SK-N-SH (cell line): ENCODE measurements around the gene TMPRSS6. TPM values are rescaled to one million over a fixed set of nuclear protein-coding genes. Genes with fewer than 3 reads are reported as not detected.

Source experiments
- CTCF ChIA-PET: fragments of 300-600, 350-600 bp; formaldehyde crosslinking; extraction: SDS; loops from one replicate; lab custom pipeline; 2021; lab: Yijun Ruan, JAX
- POLR2A ChIA-PET: fragments of 350-600 bp; sonication (Branson Sonifier 250); formaldehyde crosslinking; extraction: SDS; loops from one replicate; lab custom pipeline; 2020; ENCODE audit warnings: antibody characterized with exemption, inconsistent platforms; lab: Yijun Ruan, JAX
- DNase-seq: peaks from one replicate; pipeline ENCODE4 v3.0.0; 2012
- H2AFZ ChIP-seq: fragments of 200-600 bp; sonication (generic); 2 replicates; pipeline ENCODE4 v1.8.1; 2016; ENCODE audit warnings: antibody characterized with exemption, mild to moderate bottlenecking, low read depth
- H3F3A ChIP-seq: fragments of 200-600 bp; sonication (generic); replicated peaks from 2 replicates; pipeline ENCODE3; 2016; ENCODE audit warnings: antibody characterized with exemption, mild to moderate bottlenecking; ENCODE audit not compliant: insufficient read depth
- H3K27ac ChIP-seq, 2 experiments: fragments of 200-500 bp in 1 of 2; fragments of 200-600 bp in 1 of 2; sonication (Bioruptor generic) in 1 of 2; sonication (generic), shearing (Covaris generic) in 1 of 2; 2 replicates each; pipeline versions ENCODE4 v1.5.1 to v1.6.1; 2014 to 2016; ENCODE audit warnings: low read depth in 2 of 2, inconsistent platforms in 1 of 2, low read length in 1 of 2, mild to moderate bottlenecking in 1 of 2, mixed read lengths in 1 of 2
- H3K27me3 ChIP-seq: fragments of 200-600 bp; sonication (generic), shearing (Covaris generic); 2 replicates; pipeline ENCODE4 v1.6.1; 2016; ENCODE audit warnings: mixed run types; ENCODE audit not compliant: insufficient read depth
- H3K36me3 ChIP-seq, 2 experiments: fragments of 200-500 bp in 1 of 2; fragments of 200-600 bp in 1 of 2; sonication (Bioruptor generic) in 1 of 2; sonication (generic) in 1 of 2; replicated peaks in 1 of 2; 2 replicates each; pipeline versions ENCODE3 to v1.5.1; 2014 to 2016; ENCODE audit warnings: low read length in 1 of 2, mild to moderate bottlenecking in 1 of 2; ENCODE audit not compliant: insufficient read depth in 2 of 2, control insufficient read depth in 1 of 2
- H3K4me1 ChIP-seq, 2 experiments: fragments of 200-500 bp in 1 of 2; fragments of 200-600 bp in 1 of 2; sonication (Bioruptor generic) in 1 of 2; sonication (generic), shearing (Covaris generic) in 1 of 2; 2 replicates each; pipeline versions ENCODE4 v1.5.1 to v1.6.1; 2014 to 2016; ENCODE audit warnings: low read depth in 1 of 2, low read length in 1 of 2, mixed run types in 1 of 2; ENCODE audit not compliant: insufficient read depth in 2 of 2, control insufficient read depth in 1 of 2
- H3K4me2 ChIP-seq: fragments of 200-600 bp; sonication (generic), shearing (Covaris generic); 2 replicates; pipeline ENCODE4 v1.6.1; 2017; ENCODE audit warnings: mixed run types
- H3K4me3 ChIP-seq, 2 experiments: fragments of 200-500 bp in 1 of 2; fragments of 200-600 bp in 1 of 2; sonication (Bioruptor generic) in 1 of 2; sonication (generic), shearing (Covaris generic) in 1 of 2; 2 replicates each; pipeline versions ENCODE4 v1.5.1 to v1.8.1; 2014 to 2016; ENCODE audit warnings: low read depth in 2 of 2, inconsistent platforms in 1 of 2, low read length in 1 of 2, mild to moderate bottlenecking in 1 of 2, mixed read lengths in 1 of 2, moderate library complexity in 1 of 2
- H3K79me2 ChIP-seq: fragments of 200-600 bp; sonication (generic); 2 replicates; pipeline ENCODE4 v1.8.1; 2017; ENCODE audit warnings: mild to moderate bottlenecking; ENCODE audit not compliant: insufficient read depth
- H3K9ac ChIP-seq: fragments of 200-600 bp; sonication (generic); 2 replicates; pipeline ENCODE4 v1.6.1; 2017; ENCODE audit warnings: mixed run types
- H3K9me2 ChIP-seq: fragments of 200-600 bp; sonication (generic); 2 replicates; pipeline ENCODE4 v1.6.1; 2017; ENCODE audit warnings: mixed run types
- H3K9me3 ChIP-seq: fragments of 200-600 bp; sonication (generic); 2 replicates; pipeline ENCODE4 v1.6.1; 2017; ENCODE audit warnings: mixed run types, mild to moderate bottlenecking, moderate library complexity
- H4K20me1 ChIP-seq: fragments of 200-600 bp; sonication (generic); 2 replicates; pipeline ENCODE4 v1.6.1; 2017; ENCODE audit warnings: mild to moderate bottlenecking, mixed run types; ENCODE audit not compliant: insufficient read depth
- ELF1 ChIP-seq: IDR thresholded peaks from 2 replicates; pipeline ENCODE4 v1.4.0; 2012
- EP300 ChIP-seq, 2 experiments: IDR thresholded peaks; 2 replicates each; pipeline versions ENCODE4 v1.4.0 to v1.6.1; 2012; ENCODE audit warnings: borderline replicate concordance in 1 of 2, low read depth in 1 of 2, low read length in 1 of 2
- FOXJ3 ChIP-seq: sonication (generic); formaldehyde crosslinking; IDR thresholded peaks from 2 replicates; pipeline ENCODE4 v1.5.1; 2020; ENCODE audit warnings: mild to moderate bottlenecking, missing genetic modification reagents
- JUND ChIP-seq: IDR thresholded peaks from 2 replicates; pipeline ENCODE4 v1.4.0; 2012
- NFIC ChIP-seq: IDR thresholded peaks from 2 replicates; pipeline ENCODE4 v1.4.0; 2012; ENCODE audit warnings: borderline replicate concordance
- NRF1 ChIP-seq: IDR thresholded peaks from 2 replicates; pipeline ENCODE4 v1.6.1; 2012; ENCODE audit warnings: low read depth, mild to moderate bottlenecking, low read length
- POLR2AphosphoS5 ChIP-seq: IDR thresholded peaks from 2 replicates; pipeline ENCODE4 v1.6.1; 2012; ENCODE audit warnings: low read depth, low read length
- RCOR1 ChIP-seq: fragments of 150-350 bp; IDR thresholded peaks from 2 replicates; pipeline ENCODE4 v1.6.1; 2017; ENCODE audit warnings: antibody characterized with exemption, low read length
- RFX5 ChIP-seq: IDR thresholded peaks from 2 replicates; pipeline ENCODE4 v1.6.1; 2012; ENCODE audit warnings: mild to moderate bottlenecking, improper control_type of control experiment, low read length
- RXRA ChIP-seq: IDR thresholded peaks from 2 replicates; pipeline ENCODE4 v1.4.0; 2012; ENCODE audit warnings: low read depth, mild to moderate bottlenecking, borderline replicate concordance
- SMC3 ChIP-seq: IDR thresholded peaks from 2 replicates; pipeline ENCODE4 v1.6.1; 2012; ENCODE audit warnings: low read depth, low read length, improper control_type of control experiment
- TCF12 ChIP-seq: IDR thresholded peaks from 2 replicates; pipeline ENCODE4 v1.4.0; 2012
- TEAD4 ChIP-seq: IDR thresholded peaks from 2 replicates; pipeline ENCODE4 v1.4.0; 2012; ENCODE audit warnings: mild to moderate bottlenecking, borderline replicate concordance; ENCODE audit not compliant: insufficient read depth
- YY1 ChIP-seq: IDR thresholded peaks from 2 replicates; pipeline ENCODE4 v1.4.0; 2012; ENCODE audit warnings: low read depth, mild to moderate bottlenecking
- WGBS: methylation state at CpG from one replicate; pipeline ENCODE4 v1.1.6; 2017; ENCODE audit warnings: low lambda C conversion rate; 5-methylcytosine and 5-hydroxymethylcytosine counted together
- polyA plus RNA-seq, 3 experiments: library from polyadenylated mRNA; depleted of rRNA; stranded (reverse); fragments of >200 nt; gene quantifications; 2 replicates each; pipeline ENCODE4 v1.2.3, GENCODE V29; 2012
- TF ChIP-seq, protein P1 (sequence below): fragments of 150-350 bp; IDR thresholded peaks from 2 replicates; pipeline ENCODE4 v1.6.1; 2017; ENCODE audit warnings: antibody characterized with exemption, low read length, low read depth, borderline replicate concordance
- TF ChIP-seq, protein P2 (sequence below): fragments of 200-600 bp; sonication (generic); IDR thresholded peaks from 2 replicates; pipeline ENCODE4 v1.6.1; 2017; ENCODE audit warnings: antibody characterized with exemption, mild to moderate bottlenecking, moderate library complexity
- TF ChIP-seq, protein P3 (sequence below): IDR thresholded peaks from 2 replicates; pipeline ENCODE4 v1.6.1; 2012; ENCODE audit warnings: mild to moderate bottlenecking, low read depth, low read length, moderate library complexity
- TF ChIP-seq, protein P4 (sequence below): IDR thresholded peaks from 2 replicates; pipeline ENCODE4 v1.4.0; 2012; ENCODE audit warnings: low read depth
- TF ChIP-seq, protein P5 (sequence below): IDR thresholded peaks from 2 replicates; pipeline ENCODE4 v1.4.0; 2012; ENCODE audit warnings: low read depth, borderline replicate concordance

TMPRSS6 gene
- polyA plus RNA-seq, 1 of the 3 experiments (the other 2 are of a cell fraction): not detected

DNA sequence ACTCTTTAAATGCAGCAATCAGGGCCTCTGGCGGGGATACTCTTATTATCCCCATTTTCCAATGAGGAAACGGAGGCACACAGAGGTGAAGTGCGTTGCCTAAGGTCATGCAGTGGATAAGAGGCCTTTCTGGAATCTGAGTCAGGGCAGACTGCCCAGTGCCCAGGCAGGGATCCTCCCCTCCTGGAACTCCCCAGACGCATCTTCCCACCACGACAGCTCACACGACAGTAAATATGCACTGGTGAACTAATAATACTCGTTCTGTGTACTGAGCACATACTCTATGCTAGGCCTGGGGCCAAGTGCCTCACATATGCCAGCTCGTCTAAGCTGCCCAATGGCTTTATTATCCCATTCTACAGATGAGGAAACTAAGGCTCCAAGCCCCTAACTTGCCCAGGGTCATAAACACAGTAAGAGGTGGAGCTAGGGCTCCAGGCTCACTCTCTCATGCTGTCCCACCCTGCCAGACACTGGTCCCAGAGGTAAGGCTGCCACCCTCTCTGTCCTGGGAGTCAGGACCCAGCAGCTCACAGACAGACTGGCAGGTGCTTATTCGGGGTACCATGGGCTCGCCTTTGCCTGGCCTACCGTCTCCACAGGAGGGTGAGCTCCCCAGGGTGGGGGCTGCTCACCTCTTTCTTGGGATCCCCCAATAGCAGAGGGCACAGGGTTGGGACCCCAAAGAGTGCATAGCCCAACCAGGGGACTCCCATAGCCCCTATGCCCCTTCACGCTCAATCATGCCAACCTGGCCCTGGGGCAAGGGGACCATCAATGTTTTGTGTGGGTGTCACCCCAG, 37.9 kb upstream of the TMPRSS6 start:
- no peak overlapping the region for H3K27ac ChIP-seq
- H3K4me2 ChIP-seq: no peak overlapping the region
- H2AFZ ChIP-seq: no peak overlapping the region
- DNase-seq: no peak
- no peaks in the 10 kb centered on the region for H3K79me2 ChIP-seq
- H3K4me1 ChIP-seq: no peaks in the 10 kb centered on the region
- WGBS: 69% methylated on average over 9 of the region's 12 CpGs
- no peaks in the 10 kb centered on the region for H3K36me3 ChIP-seq
- POLR2A ChIA-PET: no interaction called here
- TF ChIP-seq RXRA (no peak), ELF1 (no peak), EP300 (IDR thresholded peaks at IDR 0.05; ENCODE audit: borderline replicate concordance in 1 of 2, low read depth in 1 of 2, low read length in 1 of 2) (no peak), RCOR1 (no peak), YY1 (no peak), NRF1 (no peak), POLR2AphosphoS5 (no peak)
- TF ChIP-seq, protein P1, sequence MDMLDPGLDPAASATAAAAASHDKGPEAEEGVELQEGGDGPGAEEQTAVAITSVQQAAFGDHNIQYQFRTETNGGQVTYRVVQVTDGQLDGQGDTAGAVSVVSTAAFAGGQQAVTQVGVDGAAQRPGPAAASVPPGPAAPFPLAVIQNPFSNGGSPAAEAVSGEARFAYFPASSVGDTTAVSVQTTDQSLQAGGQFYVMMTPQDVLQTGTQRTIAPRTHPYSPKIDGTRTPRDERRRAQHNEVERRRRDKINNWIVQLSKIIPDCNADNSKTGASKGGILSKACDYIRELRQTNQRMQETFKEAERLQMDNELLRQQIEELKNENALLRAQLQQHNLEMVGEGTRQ: no peak
- TF ChIP-seq, all 33 proteins: peak for 0
- Histone ChIP-seq H3K9me3 (no peaks in the 10 kb centered on the region), H4K20me1 (no peaks in the 10 kb centered on the region), H3F3A (no peaks in the 10 kb centered on the region), H3K9me2 (no peaks in the 10 kb centered on the region), H3K4me3 (no peak overlapping the region), H3K9ac (no peak overlapping the region), H3K27me3 (no peaks in the 10 kb centered on the region)
- CTCF ChIA-PET: interaction anchor here (0.6 to 1.3 kb wide), 3 partner anchors 20 to 527 kb away, joined by 3 to 5 read pairs (median 5); no protein-coding TSS in a partner anchor

DNA sequence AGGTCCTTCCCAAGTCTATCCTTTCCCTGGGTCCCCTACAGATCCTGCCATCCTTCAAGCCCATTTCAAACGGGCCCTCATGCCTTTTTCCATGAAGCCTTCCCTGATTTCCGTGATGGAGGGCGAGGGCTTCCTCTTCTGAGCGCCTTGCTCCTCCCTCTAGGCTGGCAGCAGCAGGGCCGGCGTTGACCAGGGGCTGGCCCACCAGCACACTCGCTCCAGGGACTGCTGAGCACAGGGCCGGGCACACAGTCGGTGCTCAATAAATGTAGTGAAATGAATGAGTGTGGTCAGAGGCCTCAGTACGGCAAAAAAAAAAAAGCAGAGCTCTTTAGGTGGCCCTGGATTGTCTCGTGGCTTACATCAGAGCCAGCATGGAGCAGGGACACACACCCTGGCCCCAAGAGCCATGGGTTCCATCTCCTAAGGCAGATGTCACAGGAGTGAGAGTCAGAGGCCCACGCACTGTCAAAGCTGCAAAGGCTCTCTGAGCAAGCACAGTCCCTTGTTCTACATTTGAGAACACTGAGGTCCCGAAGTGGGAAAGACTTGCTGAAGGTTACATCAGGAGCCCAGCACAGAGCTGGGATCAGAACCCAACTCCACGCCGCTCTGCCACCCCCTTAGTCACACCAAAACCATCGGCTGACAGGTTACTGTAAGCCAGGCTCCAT, 37.1 kb upstream of the TMPRSS6 start:
- no peaks in the 10 kb centered on the region for H3K27me3 ChIP-seq
- no peaks in the 10 kb centered on the region for H3K79me2 ChIP-seq
- H3K4me1 ChIP-seq: no peaks in the 10 kb centered on the region
- no peak overlapping the region for H2AFZ ChIP-seq
- H3K9ac ChIP-seq: no peak overlapping the region
- POLR2A ChIA-PET: no interaction called here
- CTCF ChIA-PET: interaction anchor here (0.6 to 1.8 kb wide), 3 partner anchors 52 to 526 kb away, joined by 3 to 10 read pairs (median 5); no protein-coding TSS in a partner anchor
- no peak overlapping the region for H3K27ac ChIP-seq
- WGBS: 78% methylated on average over 15 of the region's 16 CpGs
- no peaks in the 10 kb centered on the region for H4K20me1 ChIP-seq
- H3F3A ChIP-seq: no peaks in the 10 kb centered on the region
- no peak overlapping the region for H3K4me3 ChIP-seq
- H3K9me2 ChIP-seq: no peaks in the 10 kb centered on the region
- H3K9me3 ChIP-seq: no peaks in the 10 kb centered on the region
- H3K4me2 ChIP-seq: no peak overlapping the region
- H3K36me3 ChIP-seq: no peaks in the 10 kb centered on the region
- no peak for DNase-seq
- TF ChIP-seq FOXJ3 (CRISPR knock-in tag) (no peak), TEAD4 (no peak), NFIC (no peak), SMC3 (no peak), JUND (no peak), TCF12 (no peak), RFX5 (no peak)
- TF ChIP-seq, protein P2, sequence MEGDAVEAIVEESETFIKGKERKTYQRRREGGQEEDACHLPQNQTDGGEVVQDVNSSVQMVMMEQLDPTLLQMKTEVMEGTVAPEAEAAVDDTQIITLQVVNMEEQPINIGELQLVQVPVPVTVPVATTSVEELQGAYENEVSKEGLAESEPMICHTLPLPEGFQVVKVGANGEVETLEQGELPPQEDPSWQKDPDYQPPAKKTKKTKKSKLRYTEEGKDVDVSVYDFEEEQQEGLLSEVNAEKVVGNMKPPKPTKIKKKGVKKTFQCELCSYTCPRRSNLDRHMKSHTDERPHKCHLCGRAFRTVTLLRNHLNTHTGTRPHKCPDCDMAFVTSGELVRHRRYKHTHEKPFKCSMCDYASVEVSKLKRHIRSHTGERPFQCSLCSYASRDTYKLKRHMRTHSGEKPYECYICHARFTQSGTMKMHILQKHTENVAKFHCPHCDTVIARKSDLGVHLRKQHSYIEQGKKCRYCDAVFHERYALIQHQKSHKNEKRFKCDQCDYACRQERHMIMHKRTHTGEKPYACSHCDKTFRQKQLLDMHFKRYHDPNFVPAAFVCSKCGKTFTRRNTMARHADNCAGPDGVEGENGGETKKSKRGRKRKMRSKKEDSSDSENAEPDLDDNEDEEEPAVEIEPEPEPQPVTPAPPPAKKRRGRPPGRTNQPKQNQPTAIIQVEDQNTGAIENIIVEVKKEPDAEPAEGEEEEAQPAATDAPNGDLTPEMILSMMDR: no peak
- TF ChIP-seq, protein P3, sequence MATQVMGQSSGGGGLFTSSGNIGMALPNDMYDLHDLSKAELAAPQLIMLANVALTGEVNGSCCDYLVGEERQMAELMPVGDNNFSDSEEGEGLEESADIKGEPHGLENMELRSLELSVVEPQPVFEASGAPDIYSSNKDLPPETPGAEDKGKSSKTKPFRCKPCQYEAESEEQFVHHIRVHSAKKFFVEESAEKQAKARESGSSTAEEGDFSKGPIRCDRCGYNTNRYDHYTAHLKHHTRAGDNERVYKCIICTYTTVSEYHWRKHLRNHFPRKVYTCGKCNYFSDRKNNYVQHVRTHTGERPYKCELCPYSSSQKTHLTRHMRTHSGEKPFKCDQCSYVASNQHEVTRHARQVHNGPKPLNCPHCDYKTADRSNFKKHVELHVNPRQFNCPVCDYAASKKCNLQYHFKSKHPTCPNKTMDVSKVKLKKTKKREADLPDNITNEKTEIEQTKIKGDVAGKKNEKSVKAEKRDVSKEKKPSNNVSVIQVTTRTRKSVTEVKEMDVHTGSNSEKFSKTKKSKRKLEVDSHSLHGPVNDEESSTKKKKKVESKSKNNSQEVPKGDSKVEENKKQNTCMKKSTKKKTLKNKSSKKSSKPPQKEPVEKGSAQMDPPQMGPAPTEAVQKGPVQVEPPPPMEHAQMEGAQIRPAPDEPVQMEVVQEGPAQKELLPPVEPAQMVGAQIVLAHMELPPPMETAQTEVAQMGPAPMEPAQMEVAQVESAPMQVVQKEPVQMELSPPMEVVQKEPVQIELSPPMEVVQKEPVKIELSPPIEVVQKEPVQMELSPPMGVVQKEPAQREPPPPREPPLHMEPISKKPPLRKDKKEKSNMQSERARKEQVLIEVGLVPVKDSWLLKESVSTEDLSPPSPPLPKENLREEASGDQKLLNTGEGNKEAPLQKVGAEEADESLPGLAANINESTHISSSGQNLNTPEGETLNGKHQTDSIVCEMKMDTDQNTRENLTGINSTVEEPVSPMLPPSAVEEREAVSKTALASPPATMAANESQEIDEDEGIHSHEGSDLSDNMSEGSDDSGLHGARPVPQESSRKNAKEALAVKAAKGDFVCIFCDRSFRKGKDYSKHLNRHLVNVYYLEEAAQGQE: no peak
- TF ChIP-seq, protein P4, sequence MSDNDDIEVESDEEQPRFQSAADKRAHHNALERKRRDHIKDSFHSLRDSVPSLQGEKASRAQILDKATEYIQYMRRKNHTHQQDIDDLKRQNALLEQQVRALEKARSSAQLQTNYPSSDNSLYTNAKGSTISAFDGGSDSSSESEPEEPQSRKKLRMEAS: no peak
- TF ChIP-seq, protein P5, sequence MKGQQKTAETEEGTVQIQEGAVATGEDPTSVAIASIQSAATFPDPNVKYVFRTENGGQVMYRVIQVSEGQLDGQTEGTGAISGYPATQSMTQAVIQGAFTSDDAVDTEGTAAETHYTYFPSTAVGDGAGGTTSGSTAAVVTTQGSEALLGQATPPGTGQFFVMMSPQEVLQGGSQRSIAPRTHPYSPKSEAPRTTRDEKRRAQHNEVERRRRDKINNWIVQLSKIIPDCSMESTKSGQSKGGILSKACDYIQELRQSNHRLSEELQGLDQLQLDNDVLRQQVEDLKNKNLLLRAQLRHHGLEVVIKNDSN: no peak
